Mononuclear cell (primary cell): ENCODE measurements around the gene B4GAT1. TPM values are rescaled to one million over a fixed set of nuclear protein-coding genes. Genes with fewer than 3 reads are reported as not detected.

Experiments used
- H3K27me3 ChIP-seq: 2 replicates; pipeline ENCODE4 v1.6.0; 2011; ENCODE audit warnings: low read length, control low read depth; ENCODE audit not compliant: insufficient read depth
- H3K4me1 ChIP-seq: 2 replicates; pipeline ENCODE4 v1.5.1; 2011; ENCODE audit warnings: mild to moderate bottlenecking, low read length, control low read depth; ENCODE audit not compliant: insufficient read depth
- H3K4me3 ChIP-seq: 2 replicates; pipeline ENCODE4 v1.5.1; 2011; ENCODE audit warnings: mild to moderate bottlenecking, low read length, moderate library complexity
- H3K9me3 ChIP-seq: 2 replicates; pipeline ENCODE4 v1.5.1; 2011; ENCODE audit warnings: low read depth, mild to moderate bottlenecking, control low read depth, low read length
- total RNA-seq: library from RNA; depleted of rRNA; stranded (reverse); fragments of >200 nt; gene quantifications from one replicate; pipeline ENCODE4 v1.2.3, GENCODE V29; 2012

B4GAT1 gene
- total RNA-seq, 1 donor = 0.84 TPM

GRCh38 chr11:66333896-66334604 lies 13.4 kb downstream of the B4GAT1 start:
- no peak overlapping the region for H3K4me3 ChIP-seq

GRCh38 chr11:66333220-66333877 lies 14.1 kb downstream of the B4GAT1 start:
- Histone ChIP-seq H3K4me1 (peaks cover 39% of the 10 kb centered on the region), H3K4me3 (no peak overlapping the region), H3K9me3 (no peaks in the 10 kb centered on the region), H3K27me3 (no peaks in the 10 kb centered on the region)

More at GRCh38 chr11:66333896-66334604, 13.4 kb downstream of the B4GAT1 start:
- no peaks in the 10 kb centered on the region for H3K27me3 ChIP-seq
- peaks cover 32% of the 10 kb centered on the region for H3K4me1 ChIP-seq
- H3K9me3 ChIP-seq = no peaks in the 10 kb centered on the region

DNA sequence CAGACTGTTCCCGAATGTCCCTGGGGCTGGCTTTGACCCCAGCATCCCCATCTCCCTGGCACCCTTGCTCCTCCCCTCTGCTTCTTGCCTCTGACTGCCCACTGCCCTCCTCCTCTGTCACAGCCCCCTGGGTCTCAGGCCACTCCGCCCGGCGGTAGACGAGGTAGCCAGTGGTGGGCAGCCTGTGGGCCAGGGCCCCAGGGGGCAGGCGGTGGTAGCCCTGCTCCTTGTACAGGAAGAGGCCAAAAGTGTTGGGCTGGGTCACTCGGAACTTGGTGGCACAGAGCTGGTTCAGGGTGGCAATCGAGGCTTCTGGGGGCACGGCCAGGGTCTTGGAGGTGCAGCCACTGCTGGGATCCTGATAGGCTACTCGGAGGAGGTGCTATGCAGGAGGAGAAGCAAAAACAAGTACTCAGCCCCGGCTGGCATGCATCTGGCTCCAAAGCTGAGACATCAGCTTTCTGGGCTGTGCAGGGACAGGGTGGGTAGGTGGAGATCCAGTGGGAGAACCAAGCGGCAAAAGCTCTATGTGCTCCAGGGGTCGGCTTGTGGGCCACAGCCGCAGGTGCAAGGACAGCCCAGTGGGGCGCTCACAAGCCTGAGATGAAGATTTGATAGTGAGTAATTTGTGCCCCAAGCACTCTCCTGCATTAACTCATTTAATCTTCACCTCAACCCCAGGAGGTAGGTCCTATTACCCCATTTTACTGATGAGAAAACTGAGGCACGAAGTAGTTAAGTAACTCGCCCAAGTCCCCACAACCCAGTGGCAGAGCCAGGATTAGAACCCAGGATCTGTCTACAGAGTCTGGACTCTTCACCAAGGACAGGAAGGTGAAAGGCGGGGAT lies 14.8 kb downstream of the B4GAT1 start:
- no peaks in the 10 kb centered on the region for H3K9me3 ChIP-seq
- no peaks in the 10 kb centered on the region for H3K27me3 ChIP-seq
- H3K4me3 ChIP-seq = no peak overlapping the region
- peaks cover 46% of the 10 kb centered on the region for H3K4me1 ChIP-seq

- H3K9me3 ChIP-seq = no peaks in the 10 kb centered on the region
- no peaks in the 10 kb centered on the region for H3K27me3 ChIP-seq
- no peak overlapping the region for H3K4me3 ChIP-seq
- peaks cover 46% of the 10 kb centered on the region for H3K4me1 ChIP-seq
These were observed 15.7 kb downstream of the B4GAT1 start for GRCh38 chr11:66331542-66332370.

DNA sequence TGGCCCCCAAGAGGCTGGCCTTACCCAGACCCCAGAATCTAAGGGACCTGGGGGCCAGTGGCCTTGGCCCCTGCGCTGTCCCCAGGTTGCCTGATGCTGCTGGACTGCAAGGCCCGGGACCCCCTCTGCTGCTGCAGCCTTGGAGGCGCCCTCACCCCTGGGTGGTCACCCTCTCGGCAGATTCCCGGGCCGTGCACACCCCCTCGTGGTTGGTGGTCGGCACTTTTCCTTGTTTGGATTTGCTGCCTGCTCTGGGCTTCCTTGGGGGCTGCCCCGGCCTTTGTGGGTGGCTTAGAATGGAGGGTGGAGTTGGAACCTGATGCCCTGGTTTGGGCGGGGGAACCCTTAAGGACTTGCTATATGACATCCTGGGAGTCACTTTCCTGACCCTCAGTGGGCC lies 16.5 kb downstream of the B4GAT1 start:
- Histone ChIP-seq H3K9me3 (no peaks in the 10 kb centered on the region), H3K4me1 (peaks cover 44% of the 10 kb centered on the region), H3K4me3 (no peak overlapping the region), H3K27me3 (no peaks in the 10 kb centered on the region)

DNA sequence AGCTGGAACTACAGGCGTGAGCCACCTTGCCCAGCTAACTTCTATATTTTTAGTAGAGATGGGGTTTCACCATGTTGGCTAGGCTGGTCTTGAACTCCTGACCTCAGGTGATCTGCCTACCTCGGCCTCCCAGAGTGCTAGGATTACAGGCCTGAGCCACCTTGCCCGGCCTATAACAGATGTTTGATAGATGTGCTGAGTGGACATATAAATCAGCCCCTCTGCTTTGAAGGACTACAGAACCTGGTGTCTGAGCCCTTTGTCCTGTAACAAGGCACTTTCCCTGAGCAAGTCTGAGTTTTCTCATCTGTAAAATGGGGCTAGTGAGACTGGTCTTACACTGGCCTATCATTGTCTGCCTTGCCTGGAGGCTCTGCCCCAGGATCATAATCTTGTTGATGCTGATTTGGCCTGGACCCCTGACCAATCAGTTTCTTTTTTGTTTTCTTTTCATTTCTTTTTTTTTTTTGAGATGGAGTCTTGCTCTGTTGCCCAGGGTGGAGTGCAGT lies 18.2 kb downstream of the B4GAT1 start:
- peaks cover 33% of the 10 kb centered on the region for H3K4me1 ChIP-seq
- H3K27me3 ChIP-seq = no peaks in the 10 kb centered on the region

DNA sequence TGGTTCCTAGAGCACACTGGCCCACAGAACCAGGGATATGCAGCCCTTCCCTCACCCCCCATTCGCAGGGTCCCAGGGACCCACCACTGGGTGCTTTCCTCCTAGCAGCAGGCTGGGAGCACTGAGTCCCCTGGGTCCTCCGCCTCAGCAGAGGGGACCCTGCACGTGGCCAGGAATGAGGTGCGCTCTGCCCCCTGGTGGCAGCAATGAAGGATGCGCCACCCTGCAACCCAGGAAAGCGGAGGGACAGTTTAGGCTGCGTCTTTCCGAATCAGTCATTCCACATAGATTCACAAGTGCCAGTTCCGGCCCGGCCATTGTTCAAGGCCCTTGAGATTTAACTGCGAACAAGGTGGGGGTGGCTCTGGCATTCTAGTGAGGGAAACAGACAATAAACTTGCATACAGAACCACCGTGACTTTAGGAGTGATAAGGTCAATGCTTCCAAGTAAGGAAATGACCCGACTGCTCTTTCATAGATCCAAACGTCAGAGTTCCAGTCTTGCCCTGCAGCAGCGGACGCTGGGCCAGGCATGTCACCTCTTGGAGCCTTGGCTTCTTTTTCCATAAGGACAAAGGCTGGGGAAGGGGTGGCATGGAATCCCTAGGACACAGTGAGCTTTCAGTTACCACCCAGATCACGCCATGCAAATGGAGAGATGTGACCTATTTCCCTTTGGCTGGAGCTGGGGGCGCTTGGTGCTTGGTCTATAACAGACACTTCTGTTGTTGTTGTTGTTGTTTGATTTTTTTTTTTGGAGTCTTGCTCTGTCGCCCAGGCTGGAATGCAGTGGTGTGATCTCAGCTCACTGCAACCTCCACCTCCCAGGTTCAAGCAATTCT lies 18.9 kb downstream of the B4GAT1 start:
- no peak overlapping the region for H3K4me3 ChIP-seq
- H3K9me3 ChIP-seq = no peaks in the 10 kb centered on the region
- peaks cover 33% of the 10 kb centered on the region for H3K4me1 ChIP-seq
- no peaks in the 10 kb centered on the region for H3K27me3 ChIP-seq

More for the DNA sequence above, 18.2 kb downstream of the B4GAT1 start:
- H3K4me3 ChIP-seq = no peak overlapping the region
- no peaks in the 10 kb centered on the region for H3K9me3 ChIP-seq

DNA sequence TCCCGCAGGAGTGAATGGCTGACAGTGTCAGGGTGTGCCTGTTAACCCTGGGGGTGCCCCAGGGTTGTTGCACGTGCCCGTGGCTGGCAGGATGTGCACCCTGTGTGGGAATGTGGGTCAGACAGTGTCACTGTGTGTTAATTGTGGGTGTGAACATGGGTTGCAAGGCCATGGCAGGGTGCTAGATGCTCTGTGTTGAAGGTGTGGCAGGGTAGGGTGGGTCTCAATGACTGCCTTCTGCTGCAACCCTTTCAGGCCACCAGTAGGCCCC lies 19.5 kb downstream of the B4GAT1 start:
- Histone ChIP-seq H3K9me3 (no peaks in the 10 kb centered on the region), H3K27me3 (no peaks in the 10 kb centered on the region), H3K4me1 (peaks cover 33% of the 10 kb centered on the region), H3K4me3 (no peak overlapping the region)

DNA sequence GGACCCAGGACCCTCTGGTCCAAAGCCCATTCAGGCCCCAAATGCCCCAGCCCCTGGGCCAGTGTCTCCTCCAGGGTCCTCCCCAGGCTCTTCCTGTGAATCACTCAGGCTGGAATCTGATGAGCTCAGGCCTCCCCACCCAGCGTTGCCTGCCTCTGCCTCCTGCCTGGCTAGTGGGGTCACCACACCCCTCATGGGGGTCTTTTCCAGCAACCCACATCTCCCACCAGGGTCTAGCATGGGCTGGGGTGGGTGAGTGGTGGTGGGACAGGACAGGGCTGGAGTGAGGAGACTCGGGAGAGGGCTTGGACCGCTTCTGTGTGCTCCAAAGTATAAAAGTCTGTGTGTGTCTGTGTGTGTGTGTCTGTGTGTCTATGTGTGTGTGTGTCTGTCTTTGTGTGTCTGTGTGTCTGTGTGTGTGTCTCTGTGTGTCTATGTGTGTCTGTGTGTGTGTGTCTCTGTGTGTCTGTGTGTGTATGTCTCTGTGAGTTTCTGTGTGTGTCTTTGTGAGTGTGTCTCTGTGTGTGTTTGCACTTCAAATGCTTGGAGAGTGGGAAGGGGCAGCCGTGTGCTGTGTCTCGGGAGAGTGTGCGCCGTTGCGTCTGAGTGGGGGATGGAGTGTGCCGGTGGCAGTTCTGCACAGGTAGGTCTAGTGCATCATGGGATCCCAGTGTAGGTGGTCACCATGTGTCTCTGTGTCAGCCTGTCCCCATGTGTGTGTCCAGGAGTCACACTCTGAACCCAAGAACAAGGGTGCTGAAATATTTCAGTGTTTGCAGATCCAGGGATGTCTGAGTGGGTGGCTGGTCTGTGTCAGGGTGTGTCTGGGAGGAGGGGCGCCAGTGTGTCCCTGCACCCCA lies 20.0 kb downstream of the B4GAT1 start:
- Histone ChIP-seq H3K9me3 (no peaks in the 10 kb centered on the region), H3K4me1 (peaks cover 33% of the 10 kb centered on the region), H3K4me3 (no peak overlapping the region), H3K27me3 (no peaks in the 10 kb centered on the region)

- no peaks in the 10 kb centered on the region for H3K9me3 ChIP-seq
- no peak overlapping the region for H3K4me3 ChIP-seq
- peaks cover 33% of the 10 kb centered on the region for H3K4me1 ChIP-seq
- no peaks in the 10 kb centered on the region for H3K27me3 ChIP-seq
These were observed 20.9 kb downstream of the B4GAT1 start for GRCh38 chr11:66326261-66327111.

DNA sequence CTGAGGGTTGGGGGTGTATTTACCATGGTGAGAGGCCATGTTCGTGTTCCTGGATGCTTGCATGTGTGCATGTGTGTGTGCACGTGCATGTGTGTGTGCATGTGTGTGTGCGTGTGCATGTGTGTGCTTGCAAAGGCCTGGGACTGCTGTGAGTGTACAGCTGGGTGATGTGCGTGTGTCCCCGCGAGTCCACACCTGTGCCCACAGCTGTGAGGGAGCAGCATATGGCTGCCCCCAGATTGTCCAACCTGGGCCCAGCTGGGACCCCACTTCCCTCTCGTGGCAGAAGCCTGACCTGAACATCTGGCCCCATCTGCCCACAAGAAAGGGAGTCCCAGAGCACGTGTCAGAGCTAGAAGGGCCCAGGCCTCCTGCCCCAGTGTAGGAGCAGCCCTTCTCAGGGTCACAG lies 22.2 kb downstream of the B4GAT1 start:
- Histone ChIP-seq H3K9me3 (no peaks in the 10 kb centered on the region), H3K27me3 (no peaks in the 10 kb centered on the region), H3K4me1 (peaks cover 33% of the 10 kb centered on the region), H3K4me3 (no peak overlapping the region)

DNA sequence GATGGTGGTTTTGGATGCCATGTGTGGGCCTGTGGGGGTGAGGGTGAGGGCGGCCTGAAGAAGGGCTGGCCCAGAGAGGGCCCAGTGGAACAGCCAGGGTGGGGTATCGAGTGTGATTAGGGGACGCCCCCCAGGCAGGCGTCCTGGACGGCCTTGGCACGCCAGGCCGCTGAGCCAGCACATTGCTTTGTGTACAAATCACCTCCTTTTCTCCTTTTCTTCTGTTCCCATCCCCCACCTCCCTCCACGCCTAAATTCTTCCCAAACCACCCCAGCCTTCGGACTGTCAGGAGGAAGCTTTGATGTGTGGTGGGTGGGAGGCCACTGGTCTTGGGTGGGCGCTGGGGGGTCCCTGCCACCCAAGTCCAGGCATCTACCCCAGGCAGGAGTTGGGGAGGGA lies 22.8 kb downstream of the B4GAT1 start:
- Histone ChIP-seq H3K9me3 (no peaks in the 10 kb centered on the region), H3K4me1 (peaks cover 33% of the 10 kb centered on the region), H3K27me3 (no peaks in the 10 kb centered on the region), H3K4me3 (no peak overlapping the region)
